Neural progenitor cell (in vitro differentiated cells): ENCODE results near the gene ATP10D.

ENCODE experiments used
- CTCF ChIP-seq: fragments of 200-600 bp; sonication (generic); IDR thresholded peaks from 2 replicates; pipeline ENCODE4 v1.5.1; 2017; ENCODE audit warnings: antibody characterized with exemption, mild to moderate bottlenecking
- EZH2 ChIP-seq: fragments of 200-600 bp; sonication (generic); IDR thresholded peaks from 2 replicates; pipeline ENCODE4 v1.6.1; 2017; ENCODE audit warnings: antibody characterized with exemption, mild to moderate bottlenecking, moderate library complexity
- EZH2phosphoT487 ChIP-seq: fragments of 200-600 bp; sonication (generic); IDR thresholded peaks from 2 replicates; pipeline ENCODE4 v1.6.1; 2017; ENCODE audit warnings: antibody characterized with exemption

- no peak for TF ChIP-seq CTCF
- no peak for TF ChIP-seq EZH2phosphoT487
- TF ChIP-seq EZH2: no peak
These were observed 15.7 kb downstream of the ATP10D start for GRCh38 chr4:47500776-47501175.
